ENCODE data around the gene MTA3. TPM values are rescaled to one million over a fixed set of nuclear protein-coding genes. Genes with fewer than 3 reads are reported as not detected.
A peak's percentile ranks its signal among the peaks of the same experiment; 100 is the strongest.

The MTA3 gene
- total and polyA plus RNA-seq, 10 donors = 11.6 to 42.9 (median 28.5) TPM

DNA sequence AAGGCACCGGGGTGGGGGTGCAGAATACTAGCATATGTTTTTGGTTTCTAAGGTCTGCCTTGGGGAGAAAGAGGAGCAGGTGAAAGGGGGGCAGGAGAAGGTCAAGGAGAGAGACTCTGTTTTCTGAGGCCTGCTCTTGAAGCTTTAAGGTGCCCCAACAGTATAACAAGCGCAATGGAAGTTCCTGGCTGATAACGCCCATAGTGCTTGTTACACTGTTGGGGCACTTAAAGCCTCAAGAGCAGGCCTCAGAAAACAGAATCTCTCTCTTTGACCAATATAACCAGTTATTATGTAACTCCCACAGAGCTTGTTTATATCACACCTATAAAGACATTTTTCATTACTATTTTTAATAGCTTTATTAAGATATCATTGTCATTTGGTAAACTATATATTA is 179.0 kb downstream of the MTA3 start:
- DNase-seq = no peak

DNA sequence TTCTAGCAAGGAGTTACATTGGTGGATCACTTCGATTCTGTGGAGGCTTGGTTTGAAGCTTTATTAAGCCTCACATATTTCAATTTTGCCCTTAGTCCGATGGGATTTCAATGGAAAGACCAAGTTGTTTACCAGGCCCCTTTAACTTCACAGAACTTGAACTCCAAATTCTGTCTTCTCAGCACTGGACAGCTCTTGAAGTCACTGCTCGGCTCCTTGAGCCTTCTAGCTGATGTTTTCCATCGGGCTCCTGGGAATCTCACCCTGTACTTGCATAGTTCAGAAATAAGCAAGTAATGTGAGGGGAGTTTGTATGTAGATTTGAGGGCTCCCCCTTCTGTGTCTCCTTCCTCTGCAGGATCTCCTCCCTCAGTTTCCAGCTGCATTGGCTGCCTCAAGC is 180.4 kb downstream of the MTA3 start:
- DNase-seq = no peak
- Histone ChIP-seq H3K27ac (no peak overlapping the region), H3K36me3 (peaks cover 0 to 22% (median 2%) of the 10 kb centered on the region in 6 donors), H3K9me3 (no peaks in the 10 kb centered on the region), H3K4me3 (no peak overlapping the region), H3K27me3 (replicated peaks in 1 of 7) (no peaks in the 10 kb centered on the region), H3K4me1 (peaks cover 10 to 35% (median 27%) of the 10 kb centered on the region in 6 donors)
- no peak for TF ChIP-seq POLR2A (IDR thresholded peaks at IDR 0.05)
- TF ChIP-seq, protein P1, sequence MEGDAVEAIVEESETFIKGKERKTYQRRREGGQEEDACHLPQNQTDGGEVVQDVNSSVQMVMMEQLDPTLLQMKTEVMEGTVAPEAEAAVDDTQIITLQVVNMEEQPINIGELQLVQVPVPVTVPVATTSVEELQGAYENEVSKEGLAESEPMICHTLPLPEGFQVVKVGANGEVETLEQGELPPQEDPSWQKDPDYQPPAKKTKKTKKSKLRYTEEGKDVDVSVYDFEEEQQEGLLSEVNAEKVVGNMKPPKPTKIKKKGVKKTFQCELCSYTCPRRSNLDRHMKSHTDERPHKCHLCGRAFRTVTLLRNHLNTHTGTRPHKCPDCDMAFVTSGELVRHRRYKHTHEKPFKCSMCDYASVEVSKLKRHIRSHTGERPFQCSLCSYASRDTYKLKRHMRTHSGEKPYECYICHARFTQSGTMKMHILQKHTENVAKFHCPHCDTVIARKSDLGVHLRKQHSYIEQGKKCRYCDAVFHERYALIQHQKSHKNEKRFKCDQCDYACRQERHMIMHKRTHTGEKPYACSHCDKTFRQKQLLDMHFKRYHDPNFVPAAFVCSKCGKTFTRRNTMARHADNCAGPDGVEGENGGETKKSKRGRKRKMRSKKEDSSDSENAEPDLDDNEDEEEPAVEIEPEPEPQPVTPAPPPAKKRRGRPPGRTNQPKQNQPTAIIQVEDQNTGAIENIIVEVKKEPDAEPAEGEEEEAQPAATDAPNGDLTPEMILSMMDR (IDR thresholded peaks at IDR 0.05 in 8 of 11, conservative IDR thresholded peaks at IDR 0.05 in 3 of 11) = no peak
- no peak for TF ChIP-seq POLR2AphosphoS5 (IDR thresholded peaks at IDR 0.05)
- intact Hi-C loops (cut with DNase I; ENCODE audit: low total_unique reads) = no loop called here
- 90 to 97% (median 94%) methylated on average over 4 of the region's 4 CpGs for WGBS, 5 donors

More for the DNA sequence above, 179.0 kb downstream of the MTA3 start:
- Histone ChIP-seq H3K27me3 (replicated peaks in 1 of 7) (no peaks in the 10 kb centered on the region), H3K36me3 (peaks cover 0 to 13% (median 2%) of the 10 kb centered on the region in 6 donors), H3K9me3 (no peaks in the 10 kb centered on the region), H3K4me1 (peaks cover 6 to 21% (median 13%) of the 10 kb centered on the region in 6 donors), H3K4me3 (no peak overlapping the region), H3K27ac (no peak overlapping the region)
- WGBS, 5 donors = 96 to 100% (median 98%) methylated on average over 3 of the region's 3 CpGs
- TF ChIP-seq POLR2AphosphoS5 (IDR thresholded peaks at IDR 0.05) (no peak), POLR2A (IDR thresholded peaks at IDR 0.05) (no peak)
- TF ChIP-seq, protein P1 (IDR thresholded peaks at IDR 0.05 in 8 of 11, conservative IDR thresholded peaks at IDR 0.05 in 3 of 11) = no peak
- intact Hi-C loops (cut with DNase I; ENCODE audit: low total_unique reads) = no loop called here

DNA sequence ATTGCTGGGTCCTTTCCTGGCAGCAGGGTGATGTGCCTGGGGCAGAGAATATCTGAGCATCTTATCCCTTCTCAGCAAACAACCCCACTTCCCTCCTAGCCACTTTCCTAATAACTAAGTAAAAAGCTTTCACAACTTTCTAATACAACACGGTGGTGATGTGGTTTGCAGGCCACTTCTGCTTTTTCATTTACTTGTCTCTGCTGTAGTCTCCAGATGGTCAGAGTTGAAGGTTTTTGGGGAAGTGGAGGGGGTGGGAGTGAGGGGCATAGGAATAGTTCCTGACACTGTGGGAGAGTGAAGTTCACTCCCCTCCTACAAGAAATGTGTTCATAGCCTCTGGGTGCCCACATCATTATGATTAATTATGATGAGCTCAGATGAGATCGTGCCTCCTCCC is 183.9 kb downstream of the MTA3 start:
- WGBS, 5 donors = 16 to 41% (median 31%) methylated on average over 2 of the region's 2 CpGs
- Histone ChIP-seq H3K4me1 (peaks cover 18 to 58% (median 45%) of the 10 kb centered on the region in 6 donors), H3K36me3 (peaks cover 0 to 25% (median 1%) of the 10 kb centered on the region in 6 donors), H3K27me3 (replicated peaks in 1 of 7) (no peaks in the 10 kb centered on the region), H3K4me3 (peak overlapping the region in 1 of 8 donors; percentile 38), H3K9me3 (no peaks in the 10 kb centered on the region), H3K27ac (peak overlapping the region in 7 of 8 donors; percentile 39 to 86 (median 66))
- no peak for DNase-seq
- TF ChIP-seq POLR2A (IDR thresholded peaks at IDR 0.05) = no peak
- TF ChIP-seq, protein P1 (IDR thresholded peaks at IDR 0.05 in 8 of 11, conservative IDR thresholded peaks at IDR 0.05 in 3 of 11) = no peak
- TF ChIP-seq POLR2AphosphoS5 (IDR thresholded peaks at IDR 0.05) = peak in 1 of 3 donors; percentile 66
- intact Hi-C loops (cut with DNase I; ENCODE audit: low total_unique reads) = no loop called here

DNA sequence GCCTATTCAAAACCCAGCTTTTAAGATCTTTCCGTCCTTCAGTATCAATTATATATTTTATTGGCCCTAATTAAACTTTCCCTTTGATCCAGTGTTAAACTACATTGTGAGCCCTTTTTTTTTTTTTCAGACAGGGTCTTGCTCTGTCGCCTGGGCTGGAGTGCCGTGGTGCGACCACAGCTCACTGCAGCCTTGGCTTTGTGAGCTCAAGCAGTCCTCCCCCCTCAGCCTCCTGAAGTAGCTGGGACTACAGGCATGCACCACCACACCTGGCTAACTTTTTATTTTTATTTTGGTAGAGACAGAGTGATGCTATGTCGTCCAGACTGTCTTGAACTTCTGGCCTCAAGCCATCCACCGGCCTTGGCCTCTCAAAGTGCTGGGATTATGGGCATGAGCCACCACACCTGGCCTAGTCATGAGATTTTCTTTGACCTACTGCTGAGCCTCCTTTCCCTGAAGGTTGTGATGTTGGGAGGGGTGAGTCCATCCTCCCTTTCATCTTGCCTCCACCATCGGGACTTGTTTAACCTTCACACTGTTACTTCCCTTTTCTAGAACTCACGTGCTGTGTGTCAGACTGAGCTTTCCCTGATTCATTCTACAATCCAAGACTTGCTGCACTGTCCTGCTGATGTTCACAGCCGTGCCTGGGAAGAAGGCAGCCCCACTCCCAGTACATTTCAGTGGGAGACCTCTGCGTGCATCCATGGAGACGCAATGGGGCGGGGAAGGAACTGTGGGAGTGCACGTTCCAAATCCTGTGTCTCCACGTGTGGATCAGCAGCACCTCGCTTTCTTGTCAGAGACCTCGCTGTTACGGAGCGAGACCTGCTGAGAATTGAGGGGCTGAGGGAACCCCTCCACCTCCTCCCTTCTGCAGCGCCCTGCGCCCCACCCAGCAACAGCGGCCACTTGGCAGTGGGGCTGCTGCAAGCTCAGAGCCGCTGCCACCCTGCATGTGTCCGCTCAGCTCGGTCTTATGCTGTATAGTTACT is 184.7 kb downstream of the MTA3 start:
- 72 to 79% (median 78%) methylated on average over 24 of the region's 24 CpGs for WGBS, 5 donors
- Histone ChIP-seq H3K27me3 (replicated peaks in 1 of 7) (no peaks in the 10 kb centered on the region), H3K9me3 (no peaks in the 10 kb centered on the region), H3K4me1 (peaks cover 18 to 58% (median 45%) of the 10 kb centered on the region in 6 donors), H3K36me3 (peaks cover 0 to 18% (median 0%) of the 10 kb centered on the region in 6 donors), H3K4me3 (peak overlapping the region in 1 of 8 donors; percentile 38), H3K27ac (peak overlapping the region in 7 of 8 donors; percentile 39 to 86 (median 66))
- DNase-seq = peak; percentile 79
- intact Hi-C loops (cut with DNase I; ENCODE audit: low total_unique reads) = no loop called here
- no peak for TF ChIP-seq POLR2A (IDR thresholded peaks at IDR 0.05)
- TF ChIP-seq, protein P1 (IDR thresholded peaks at IDR 0.05 in 8 of 11, conservative IDR thresholded peaks at IDR 0.05 in 3 of 11) = no peak
- peak in 2 of 3 donors; percentile 4 to 7 for TF ChIP-seq POLR2AphosphoS5 (IDR thresholded peaks at IDR 0.05)
